ENCODE results near the gene TSACC.
"Not testable (repeated sequence)": the region's sequence is repeated elsewhere in the genome, so short reads cannot be mapped to it uniquely, and the experiment has no call there.

The TSACC gene

GRCh38 chr1:156338180-156338976 is at the start of gene TSACC, which contains the start of gene CCT3:
TSACC (plus strand) TSS chr1:156338526; CDS start chr1:156339758, 1,232 bp downstream.
CCT3 (minus strand) TSS chr1:156338292; CDS start chr1:156338184, 108 bp downstream.
- H3K4me3 ChIP-seq (ENCODE audit: low read depth, low read length) = peak within 1 kb of the TSS; percentile 96

- H3K4me3 ChIP-seq (ENCODE audit: low read depth, low read length) = no peak overlapping the region
Observed at GRCh38 chr1:156289857-156290256, 48.5 kb upstream of the TSACC start.

- H3K4me3 ChIP-seq (ENCODE audit: low read depth, low read length) = peak overlapping the region; percentile 24
Observed at GRCh38 chr1:156291226-156292061, 46.9 kb upstream of the TSACC start.

- no peak overlapping the region for H3K4me3 ChIP-seq (ENCODE audit: low read depth, low read length)
Observed at GRCh38 chr1:156293098-156293434, 45.3 kb upstream of the TSACC start.

- no peak overlapping the region for H3K4me3 ChIP-seq (ENCODE audit: low read depth, low read length)
Observed at GRCh38 chr1:156293895-156294294, 44.4 kb upstream of the TSACC start.

- peak within 1 kb of the TSS; percentile 56 for H3K4me3 ChIP-seq (ENCODE audit: low read depth, low read length)
Observed at GRCh38 chr1:156295391-156295947, 42.9 kb upstream of the TSACC start, which contains the start of gene GLMP. GLMP (minus strand) TSS chr1:156295679; CDS start chr1:156295645, 34 bp downstream.

GRCh38 chr1:156298852-156299357 is 39.4 kb upstream of the TSACC start, which contains the start of gene VHLL:
VHLL (minus strand) TSS chr1:156299307; CDS start chr1:156299189, 118 bp downstream.
- H3K4me3 ChIP-seq (ENCODE audit: low read depth, low read length) = no peak within 1 kb of the TSS

GRCh38 chr1:156303241-156303640 is 35.1 kb upstream of the TSACC start:
- H3K4me3 ChIP-seq (ENCODE audit: low read depth, low read length) = no peak overlapping the region

GRCh38 chr1:156305215-156305614 is 33.1 kb upstream of the TSACC start:
- H3K4me3 ChIP-seq (ENCODE audit: low read depth, low read length) = no peak overlapping the region

- H3K4me3 ChIP-seq (ENCODE audit: low read depth, low read length) = no peak overlapping the region
Observed at GRCh38 chr1:156308078-156308477, 30.2 kb upstream of the TSACC start.

GRCh38 chr1:156310962-156311361 is 27.4 kb upstream of the TSACC start:
- no peak overlapping the region for H3K4me3 ChIP-seq (ENCODE audit: low read depth, low read length)

- no peak overlapping the region for H3K4me3 ChIP-seq (ENCODE audit: low read depth, low read length)
Observed at GRCh38 chr1:156316909-156317308, 21.4 kb upstream of the TSACC start.

GRCh38 chr1:156319664-156320063 is 18.7 kb upstream of the TSACC start:
- no peak overlapping the region for H3K4me3 ChIP-seq (ENCODE audit: low read depth, low read length)

- no peak overlapping the region for H3K4me3 ChIP-seq (ENCODE audit: low read depth, low read length)
Observed at GRCh38 chr1:156320560-156320959, 17.8 kb upstream of the TSACC start.

GRCh38 chr1:156323179-156323578 is 15.1 kb upstream of the TSACC start:
- not testable (repeated sequence) for H3K4me3 ChIP-seq (ENCODE audit: low read depth, low read length)

GRCh38 chr1:156336242-156336641 is 2.1 kb upstream of the TSACC start:
- peak overlapping the region; percentile 96 for H3K4me3 ChIP-seq (ENCODE audit: low read depth, low read length)

GRCh38 chr1:156337052-156337887 is 1.1 kb upstream of the TSACC start:
- H3K4me3 ChIP-seq (ENCODE audit: low read depth, low read length) = peak overlapping the region; percentile 96

GRCh38 chr1:156337888-156338179 is 492 bp upstream of the TSACC start:
- peak overlapping the region; percentile 96 for H3K4me3 ChIP-seq (ENCODE audit: low read depth, low read length)

- no peak overlapping the region for H3K4me3 ChIP-seq (ENCODE audit: low read depth, low read length)
Observed at GRCh38 chr1:156342166-156342955, 4.0 kb downstream of the TSACC start.

- no peak overlapping the region for H3K4me3 ChIP-seq (ENCODE audit: low read depth, low read length)
Observed at GRCh38 chr1:156344409-156344808, 6.1 kb downstream of the TSACC start.
